NCI-H2227 (cell line): Measurements from ENCODE around the gene UTF1.

Source experiments
- DNase-seq: peaks from one replicate; lab custom pipeline; 2025; ENCODE audit not compliant: unreplicated experiment; lab: John Stamatoyannopoulos, UW

Gene UTF1

GRCh38 chr10:133243593-133243992 lies 13.6 kb downstream of the UTF1 start:
- no peak for DNase-seq

- DNase-seq, result no peak
Observed at GRCh38 chr10:133245439-133246235, 15.6 kb downstream of the UTF1 start.

DNA sequence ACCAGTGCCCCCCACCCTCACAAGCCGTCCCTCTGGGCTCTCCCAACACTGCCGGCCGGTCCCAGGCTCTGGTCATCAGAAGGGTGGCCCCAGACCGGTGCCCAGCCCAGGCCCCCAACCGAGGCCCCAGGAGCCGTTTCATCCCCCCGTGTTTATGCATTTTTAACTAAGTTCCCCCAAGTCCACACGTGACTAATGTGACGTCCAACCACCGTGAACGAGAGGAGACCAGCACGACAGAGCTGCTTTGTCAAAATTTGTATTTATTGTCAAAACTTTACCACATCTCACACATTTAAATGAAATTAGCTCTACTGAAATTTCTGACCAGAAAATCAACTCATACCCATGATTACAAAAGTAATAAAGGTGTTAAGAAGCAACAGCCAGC lies 16.2 kb downstream of the UTF1 start:
- DNase-seq, result no peak

- no peak for DNase-seq
Observed at GRCh38 chr10:133247681-133248333, 17.8 kb downstream of the UTF1 start.

DNA sequence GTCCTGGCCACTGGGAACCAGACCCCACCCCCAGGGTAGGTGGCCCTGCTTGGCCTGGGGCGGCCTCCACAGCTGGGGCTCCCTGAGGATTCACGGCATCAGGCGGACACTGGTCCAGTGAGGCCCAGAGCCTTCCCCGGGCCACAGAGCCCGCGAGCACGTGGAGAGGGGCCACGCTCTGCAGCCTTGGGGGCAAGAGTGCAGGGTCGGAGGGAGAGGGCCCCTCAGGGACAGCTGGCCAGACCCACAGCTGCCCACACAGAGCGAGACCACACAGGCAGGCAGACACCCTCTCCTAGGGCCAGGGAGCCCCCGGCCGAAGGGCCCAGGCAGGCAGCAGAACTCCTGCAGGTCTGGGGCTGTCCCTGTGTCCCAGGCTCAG lies 18.3 kb downstream of the UTF1 start:
- no peak for DNase-seq

- no peak for DNase-seq
Observed at GRCh38 chr10:133249094-133249780, 19.2 kb downstream of the UTF1 start.

DNA sequence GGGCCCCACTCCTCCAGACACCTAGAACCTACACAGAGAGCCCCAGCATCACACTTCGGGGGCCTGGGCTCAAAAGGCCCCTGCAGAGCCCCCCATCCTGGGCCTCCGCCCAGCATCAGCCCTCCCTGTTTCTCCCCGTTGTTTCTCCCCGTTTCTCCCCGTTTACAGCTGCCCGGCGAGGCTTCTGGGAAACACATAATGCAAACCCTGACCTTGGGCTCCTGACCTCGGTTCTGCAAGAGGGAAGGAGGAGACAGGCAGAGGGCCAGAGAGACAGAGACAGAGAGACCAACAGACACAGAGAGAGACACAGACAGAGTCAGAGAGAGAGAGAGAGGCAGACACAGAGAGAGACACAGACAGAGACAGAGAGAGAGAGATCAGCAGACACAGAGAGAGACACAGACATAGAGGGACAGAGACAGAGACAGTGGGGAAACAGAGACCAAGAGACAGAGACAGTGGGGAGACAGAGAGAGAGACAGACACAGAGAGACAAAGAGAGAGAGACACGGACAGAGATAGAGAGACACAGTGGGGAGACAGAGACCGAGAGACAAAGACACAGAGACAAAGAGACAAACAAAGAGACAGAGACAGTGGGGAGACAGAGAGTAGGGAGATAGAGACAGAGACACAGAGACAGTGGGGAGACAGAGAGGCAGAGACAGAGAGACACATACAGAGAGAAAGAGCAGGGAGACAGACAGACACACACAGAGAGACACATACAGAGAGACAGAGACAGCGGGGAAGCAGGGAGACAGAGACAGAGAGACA lies 20.1 kb downstream of the UTF1 start:
- DNase-seq, result no peak

- DNase-seq, result no peak
Observed at GRCh38 chr10:133251388-133252222, 21.6 kb downstream of the UTF1 start.

DNA sequence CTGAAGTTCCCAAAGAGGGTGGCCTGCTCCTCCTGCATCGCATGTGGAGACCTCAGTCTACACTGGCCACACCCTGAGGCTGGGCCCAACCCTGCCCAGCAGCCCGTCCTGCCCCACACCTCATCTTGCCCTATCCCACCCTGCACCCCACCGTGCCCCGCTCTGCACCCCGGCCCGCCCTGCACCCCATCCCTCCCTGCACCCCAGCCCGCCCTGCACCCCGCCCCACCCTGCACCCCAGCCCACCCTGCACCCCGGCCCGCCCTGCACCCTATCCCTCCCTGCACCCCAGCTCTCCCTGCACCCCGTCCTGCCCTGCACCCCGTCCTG lies 22.2 kb downstream of the UTF1 start:
- no peak for DNase-seq

DNA sequence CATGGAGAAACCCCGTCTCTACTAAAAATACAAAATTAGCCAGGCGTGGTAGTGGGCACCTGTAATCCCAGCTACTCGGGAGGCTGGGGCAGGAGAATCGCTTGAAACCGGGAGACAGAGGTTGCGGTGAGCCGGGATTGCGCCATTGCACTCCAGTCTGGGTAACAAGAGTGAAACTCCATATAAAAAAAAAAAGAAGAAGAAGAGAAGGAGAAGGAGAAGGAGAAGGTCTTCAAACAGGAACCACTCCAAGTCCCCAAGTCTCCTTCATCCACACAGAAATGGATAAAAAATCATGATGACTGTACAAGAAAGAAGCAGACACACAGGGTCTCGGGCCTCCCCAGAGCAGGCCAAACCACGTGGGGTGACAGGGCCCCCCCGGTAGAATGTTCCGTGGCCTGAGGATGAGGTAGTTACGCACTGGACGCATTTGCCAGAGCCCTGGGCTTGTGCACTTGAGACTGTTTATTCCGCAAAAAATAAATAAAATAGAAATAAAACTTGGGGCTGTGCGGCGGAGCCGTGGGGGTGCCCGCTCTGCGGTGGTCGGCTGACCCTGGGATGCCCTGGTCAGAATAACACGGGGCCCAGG lies 23.4 kb downstream of the UTF1 start:
- DNase-seq, result no peak

DNA sequence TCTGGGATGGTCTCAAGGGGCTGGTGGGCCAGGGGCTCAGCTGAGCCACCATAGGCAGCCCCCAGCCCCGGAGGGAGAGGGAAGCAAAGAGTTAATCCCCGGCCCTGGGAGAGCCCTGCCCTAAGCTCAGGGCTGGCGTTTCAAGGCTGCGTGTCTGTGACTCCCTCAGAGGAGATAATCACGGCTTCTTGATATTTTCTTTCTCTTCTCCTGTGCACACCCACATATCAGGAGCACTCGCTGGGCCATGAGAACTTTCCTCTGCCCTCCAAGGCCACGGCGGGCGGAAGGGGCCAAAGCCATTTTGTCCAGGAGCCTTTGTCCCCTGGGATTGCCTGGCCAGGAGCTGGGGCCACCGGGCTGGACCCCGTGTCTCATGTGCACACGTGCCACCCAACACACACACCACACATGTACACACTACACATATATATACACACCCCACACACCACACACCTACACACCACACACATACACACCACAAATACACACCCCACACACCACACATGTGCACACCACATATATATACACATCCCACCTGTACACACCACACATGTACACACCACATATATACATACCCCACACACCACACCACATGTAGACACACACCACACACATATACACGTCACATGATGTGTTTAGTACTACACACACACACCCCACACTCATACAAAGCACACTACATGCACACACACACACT lies 24.6 kb downstream of the UTF1 start:
- DNase-seq, result no peak

DNA sequence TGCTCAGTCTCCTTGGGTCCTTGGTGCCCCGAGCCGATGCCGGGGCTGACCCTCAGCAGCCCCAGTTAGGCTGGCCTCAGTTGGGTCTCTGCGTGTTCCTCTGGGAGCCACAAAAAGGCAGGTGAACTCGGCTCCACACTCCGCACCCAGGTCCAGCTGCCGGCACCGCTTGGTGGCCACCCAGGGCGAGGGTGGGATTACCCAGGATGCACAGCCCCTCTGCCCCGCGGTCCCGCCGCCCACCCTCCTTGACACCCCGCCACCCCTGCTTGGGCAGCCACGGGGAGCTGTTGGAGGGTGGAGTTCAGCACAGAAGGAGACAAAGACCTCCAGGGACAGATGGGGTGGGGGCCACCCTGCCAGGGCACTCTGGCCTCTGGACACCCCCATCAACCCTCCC lies 25.3 kb downstream of the UTF1 start:
- no peak for DNase-seq

GRCh38 chr10:133257489-133258065 lies 27.6 kb downstream of the UTF1 start:
- no peak for DNase-seq

- DNase-seq, result no peak
Observed at GRCh38 chr10:133258066-133258817, 28.2 kb downstream of the UTF1 start.

DNA sequence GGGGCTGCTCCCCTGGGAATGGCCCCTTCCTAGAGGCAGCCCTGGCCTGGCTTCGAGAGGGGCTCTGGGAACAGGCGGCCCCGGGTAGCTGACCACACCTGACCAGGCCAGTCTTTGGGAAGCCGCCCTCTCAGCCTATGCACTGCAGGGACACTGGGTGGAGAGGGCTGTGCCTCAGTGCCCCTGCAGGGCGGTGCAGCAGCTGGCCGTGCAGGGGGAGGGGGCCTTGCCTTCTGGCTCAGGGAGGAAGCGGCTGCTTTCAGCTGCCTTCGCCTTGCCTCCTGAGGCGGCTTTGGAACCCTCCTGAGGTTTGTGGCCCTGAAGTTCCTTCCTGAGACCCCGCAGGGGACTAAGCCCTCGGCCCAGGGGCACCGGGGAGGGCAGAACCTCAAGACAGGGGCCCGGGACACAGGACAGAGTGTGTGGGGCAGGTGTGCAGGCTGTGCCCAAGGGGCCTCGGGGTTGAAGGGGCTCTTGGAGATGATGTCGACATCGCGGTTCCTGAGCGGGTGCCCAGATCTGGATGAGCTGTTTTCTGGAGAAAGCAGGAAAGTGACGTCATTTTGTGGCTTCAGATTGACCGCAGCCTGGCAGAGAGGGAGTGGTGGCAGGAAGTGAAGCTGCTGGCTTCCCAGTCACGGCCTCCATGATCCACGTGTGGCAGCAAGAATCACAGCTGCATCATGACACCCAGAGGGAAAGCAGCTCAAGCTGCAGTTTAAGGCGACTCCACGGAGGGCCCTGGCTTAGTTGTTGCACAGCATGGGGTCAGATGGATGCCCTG lies 29.0 kb downstream of the UTF1 start:
- DNase-seq, result no peak

DNA sequence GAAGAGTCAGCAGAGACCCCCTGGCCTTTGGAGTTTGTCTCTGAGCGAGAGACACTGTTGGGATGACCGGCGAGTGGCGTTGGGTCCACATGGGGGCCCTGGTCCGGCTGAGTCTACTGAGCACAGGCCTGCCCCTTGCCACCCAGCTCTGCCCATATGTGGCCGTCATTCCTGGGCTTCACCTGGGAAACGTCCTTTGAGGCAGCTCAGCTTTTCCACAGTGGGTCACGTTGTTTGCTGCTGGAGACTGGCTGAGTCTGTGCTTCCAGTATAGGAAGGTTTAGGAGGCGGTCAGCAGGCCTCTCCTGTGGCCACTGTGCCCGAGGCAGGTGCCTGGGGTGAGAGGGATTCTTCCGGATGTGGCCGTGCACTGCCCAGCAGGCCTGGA lies 29.6 kb downstream of the UTF1 start:
- DNase-seq, result no peak

DNA sequence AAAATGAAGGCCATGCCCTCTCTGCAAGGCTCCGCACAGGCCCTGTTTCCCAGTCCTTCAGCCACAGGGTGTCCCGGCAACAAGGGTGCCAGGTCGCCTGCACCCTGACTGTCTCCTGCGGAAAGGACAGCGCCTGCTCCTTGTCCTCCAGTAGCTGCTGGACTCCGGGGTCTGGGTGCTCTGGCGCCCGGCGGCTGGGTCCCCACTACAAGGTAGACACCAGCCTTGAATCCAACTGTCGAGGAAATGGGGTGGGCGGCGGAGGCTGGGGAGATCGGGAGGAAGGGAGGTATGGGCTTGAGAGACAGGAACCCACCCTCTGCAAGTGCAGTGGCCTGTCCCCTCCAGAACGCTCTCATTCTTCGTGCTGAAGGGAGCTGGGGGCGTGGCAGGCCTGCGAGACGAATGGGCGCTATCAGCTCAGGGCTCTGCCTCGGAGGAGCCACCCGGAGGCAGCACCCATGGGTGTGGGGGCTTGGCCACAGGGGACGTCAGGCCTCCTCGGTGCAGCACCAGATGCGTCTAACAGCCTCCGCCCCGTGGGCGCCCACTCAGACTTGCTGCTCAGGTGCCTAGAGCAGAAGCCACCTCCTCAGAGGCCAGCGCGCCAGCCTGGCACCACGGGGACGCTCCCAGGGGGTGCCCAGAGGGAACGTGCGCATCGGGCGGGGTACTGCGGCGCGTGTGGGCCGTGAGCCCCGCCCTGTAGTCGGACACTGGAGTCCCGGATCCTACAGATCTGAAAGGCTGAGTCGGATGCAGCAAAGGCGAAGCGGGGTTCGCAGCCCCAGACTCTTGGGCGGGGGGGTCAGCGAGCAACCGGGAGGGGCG lies 31.1 kb downstream of the UTF1 start:
- peak; percentile 34 for DNase-seq
